ENCODE results near the gene PLA2G15.

Gene PLA2G15

GRCh38 chr16:68296693-68297092 lies 51.5 kb downstream of the PLA2G15 start:
- peaks cover 34% of the 10 kb centered on the region for H3K4me1 Mint-ChIP-seq
- no peak overlapping the region for H3K4me3 Mint-ChIP-seq
- no peaks in the 10 kb centered on the region for H3K9me3 Mint-ChIP-seq
- no peak for TF ChIP-seq CTCF (IDR thresholded peaks at IDR 0.05; ENCODE audit: unreplicated experiment in 3 of 3)
- peaks cover 3% of the 10 kb centered on the region for H3K27me3 Mint-ChIP-seq (ENCODE audit: low read depth)
- no peak overlapping the region for H3K27ac Mint-ChIP-seq
- H3K36me3 Mint-ChIP-seq (ENCODE audit: low read depth) = peaks cover 52% of the 10 kb centered on the region

GRCh38 chr16:68297908-68298307 lies 52.7 kb downstream of the PLA2G15 start:
- Mint-ChIP-seq H3K9me3 (no peaks in the 10 kb centered on the region), H3K4me1 (peaks cover 34% of the 10 kb centered on the region), H3K27me3 (ENCODE audit: low read depth) (peaks cover 3% of the 10 kb centered on the region), H3K36me3 (ENCODE audit: low read depth) (peaks cover 55% of the 10 kb centered on the region), H3K27ac (peak overlapping the region in 1 of 3 experiments; percentile 81), H3K4me3 (no peak overlapping the region)
- TF ChIP-seq CTCF (IDR thresholded peaks at IDR 0.05; ENCODE audit: unreplicated experiment in 3 of 3) = no peak

GRCh38 chr16:68298312-68298711 lies 53.1 kb downstream of the PLA2G15 start:
- no peak for TF ChIP-seq CTCF (IDR thresholded peaks at IDR 0.05; ENCODE audit: unreplicated experiment in 3 of 3)
- Mint-ChIP-seq H3K4me1 (peaks cover 34% of the 10 kb centered on the region), H3K27me3 (ENCODE audit: low read depth) (peaks cover 3% of the 10 kb centered on the region), H3K4me3 (no peak overlapping the region), H3K9me3 (no peaks in the 10 kb centered on the region), H3K27ac (peak overlapping the region in 2 of 3 experiments; percentile 48 to 81), H3K36me3 (ENCODE audit: low read depth) (peaks cover 55% of the 10 kb centered on the region)

GRCh38 chr16:68298907-68299561 lies 53.9 kb downstream of the PLA2G15 start:
- no peak for TF ChIP-seq CTCF (IDR thresholded peaks at IDR 0.05; ENCODE audit: unreplicated experiment in 3 of 3)
- peaks cover 34% of the 10 kb centered on the region for H3K4me1 Mint-ChIP-seq
- peaks cover 58% of the 10 kb centered on the region for H3K36me3 Mint-ChIP-seq (ENCODE audit: low read depth)
- no peak overlapping the region for H3K4me3 Mint-ChIP-seq
- H3K27me3 Mint-ChIP-seq (ENCODE audit: low read depth) = peaks cover 3% of the 10 kb centered on the region
- peak overlapping the region in 2 of 3 experiments; percentile 81 for H3K27ac Mint-ChIP-seq
- H3K9me3 Mint-ChIP-seq = no peaks in the 10 kb centered on the region

- Mint-ChIP-seq H3K4me3 (no peak overlapping the region), H3K36me3 (ENCODE audit: low read depth) (peaks cover 60% of the 10 kb centered on the region), H3K4me1 (peaks cover 34% of the 10 kb centered on the region), H3K27ac (peak overlapping the region in 2 of 3 experiments; percentile 81), H3K9me3 (no peaks in the 10 kb centered on the region), H3K27me3 (ENCODE audit: low read depth) (no peaks in the 10 kb centered on the region)
- TF ChIP-seq CTCF (IDR thresholded peaks at IDR 0.05; ENCODE audit: unreplicated experiment in 3 of 3) = no peak
These were observed 54.6 kb downstream of the PLA2G15 start for GRCh38 chr16:68299571-68300453.
